Activated naive CD4-positive, alpha-beta T cell treated with anti-CD3 and anti-CD28 coated beads, Interleukin-2, amount 10 ng/mL, durations not matched to agents 7 days and 5 days (primary cell): ENCODE results near the gene TSPAN17.

Experiments
- CTCF ChIA-PET: fragments of 350-600 bp; sonication (Branson Sonifier 250); formaldehyde crosslinking; loops from one replicate; lab custom pipeline; 2021; ENCODE audit warnings: antibody characterized with exemption; lab: Charles Lee
- DNase-seq: peaks from one replicate; pipeline ENCODE4 v3.0.0-alpha.2; 2020
- H3K27ac Mint-ChIP-seq: one replicate; pipeline ENCODE4 v1.8.0; 2021; ENCODE audit warnings: mild to moderate bottlenecking, moderate library complexity, mixed read lengths
- H3K27me3 Mint-ChIP-seq: one replicate; pipeline ENCODE4 v1.8.0; 2021; ENCODE audit warnings: mild to moderate bottlenecking, mixed read lengths
- H3K36me3 Mint-ChIP-seq: one replicate; pipeline ENCODE4 v1.8.0; 2021; ENCODE audit warnings: mixed read lengths
- H3K4me1 Mint-ChIP-seq: one replicate; pipeline ENCODE4 v1.8.0; 2021; ENCODE audit warnings: mixed read lengths
- H3K4me3 Mint-ChIP-seq: one replicate; pipeline ENCODE4 v1.8.0; 2021; ENCODE audit warnings: mild to moderate bottlenecking, moderate library complexity, mixed read lengths
- H3K9me3 Mint-ChIP-seq: one replicate; pipeline ENCODE4 v1.8.0; 2021; ENCODE audit warnings: mixed read lengths

The TSPAN17 gene

GRCh38 chr5:176653401-176654385 is 6.4 kb downstream of the TSPAN17 start:
- H3K4me3 Mint-ChIP-seq: no peak overlapping the region
- peaks cover 49% of the 10 kb centered on the region for H3K4me1 Mint-ChIP-seq
- no peaks in the 10 kb centered on the region for H3K9me3 Mint-ChIP-seq
- H3K27me3 Mint-ChIP-seq: no peaks in the 10 kb centered on the region
- H3K36me3 Mint-ChIP-seq: peaks cover 28% of the 10 kb centered on the region
- CTCF ChIA-PET: no interaction called here
- H3K27ac Mint-ChIP-seq: no peak overlapping the region
- DNase-seq: peak; percentile 37

GRCh38 chr5:176654856-176655255 is 7.6 kb downstream of the TSPAN17 start:
- DNase-seq: no peak
- Mint-ChIP-seq H3K4me1 (peaks cover 50% of the 10 kb centered on the region), H3K36me3 (peaks cover 23% of the 10 kb centered on the region), H3K27ac (no peak overlapping the region), H3K4me3 (no peak overlapping the region), H3K9me3 (no peaks in the 10 kb centered on the region), H3K27me3 (no peaks in the 10 kb centered on the region)
- CTCF ChIA-PET: no interaction called here

- peaks cover 17% of the 10 kb centered on the region for H3K36me3 Mint-ChIP-seq
- CTCF ChIA-PET: interaction anchor here (1.0 to 6.7 kb wide), 7 partner anchors 9 to 456 kb away, joined by 3 to 79 read pairs (median 5); partner anchors contain the start of gene TSPAN17
- H3K27me3 Mint-ChIP-seq: peaks cover 2% of the 10 kb centered on the region
- no peaks in the 10 kb centered on the region for H3K9me3 Mint-ChIP-seq
- peaks cover 45% of the 10 kb centered on the region for H3K4me1 Mint-ChIP-seq
- H3K27ac Mint-ChIP-seq: no peak overlapping the region
- H3K4me3 Mint-ChIP-seq: no peak overlapping the region
- no peak for DNase-seq
These were observed 9.2 kb downstream of the TSPAN17 start for GRCh38 chr5:176656467-176656990.

- H3K9me3 Mint-ChIP-seq: no peaks in the 10 kb centered on the region
- peak overlapping the region; percentile 49 for H3K27ac Mint-ChIP-seq
- CTCF ChIA-PET: interaction anchor here (0.6 to 6.7 kb wide), 15 partner anchors 8 to 454 kb away, joined by 3 to 79 read pairs (median 4); partner anchors contain the start of genes CLTB, EIF4E1B, SNCB and TSPAN17
These were observed 10.8 kb downstream of the TSPAN17 start for GRCh38 chr5:176658007-176658599.

GRCh38 chr5:176658817-176659511 is 11.7 kb downstream of the TSPAN17 start:
- peak; percentile 72 for DNase-seq
- Mint-ChIP-seq H3K4me3 (peak overlapping the region; percentile 27), H3K4me1 (peaks cover 33% of the 10 kb centered on the region), H3K27me3 (peaks cover 15% of the 10 kb centered on the region), H3K36me3 (peaks cover 6% of the 10 kb centered on the region), H3K9me3 (no peaks in the 10 kb centered on the region), H3K27ac (peak overlapping the region; percentile 49)
- CTCF ChIA-PET: interaction anchor here (0.6 to 6.7 kb wide), 16 partner anchors 8 to 453 kb away, joined by 3 to 79 read pairs (median 4); partner anchors contain the start of genes CLTB, EIF4E1B, SNCB and TSPAN17

More at GRCh38 chr5:176658007-176658599, 10.8 kb downstream of the TSPAN17 start:
- H3K4me1 Mint-ChIP-seq: peaks cover 40% of the 10 kb centered on the region
- peaks cover 8% of the 10 kb centered on the region for H3K27me3 Mint-ChIP-seq
- DNase-seq: peak; percentile 77
- H3K36me3 Mint-ChIP-seq: peaks cover 13% of the 10 kb centered on the region
- peak overlapping the region; percentile 27 for H3K4me3 Mint-ChIP-seq

GRCh38 chr5:176659512-176659839 is 12.2 kb downstream of the TSPAN17 start:
- CTCF ChIA-PET: interaction anchor here (1.0 to 6.7 kb wide), 13 partner anchors 9 to 453 kb away, joined by 3 to 79 read pairs (median 8); partner anchors contain the start of genes CLTB and TSPAN17
- H3K27ac Mint-ChIP-seq: no peak overlapping the region
- peaks cover 33% of the 10 kb centered on the region for H3K4me1 Mint-ChIP-seq
- no peak for DNase-seq
- H3K4me3 Mint-ChIP-seq: no peak overlapping the region
- peaks cover 6% of the 10 kb centered on the region for H3K36me3 Mint-ChIP-seq
- H3K9me3 Mint-ChIP-seq: no peaks in the 10 kb centered on the region
- peaks cover 20% of the 10 kb centered on the region for H3K27me3 Mint-ChIP-seq

- Mint-ChIP-seq H3K9me3 (no peaks in the 10 kb centered on the region), H3K27me3 (peaks cover 25% of the 10 kb centered on the region), H3K27ac (peak overlapping the region; percentile 59), H3K4me3 (no peak overlapping the region), H3K4me1 (peaks cover 33% of the 10 kb centered on the region), H3K36me3 (peaks cover 6% of the 10 kb centered on the region)
- no peak for DNase-seq
- CTCF ChIA-PET: interaction anchor here (0.5 to 6.7 kb wide), 61 partner anchors 8 to 1308 kb away, joined by 3 to 79 read pairs (median 5); partner anchors contain the start of genes CLTB, EIF4E1B, HK3 and SNCB
These were observed 12.7 kb downstream of the TSPAN17 start for GRCh38 chr5:176659860-176660461.

GRCh38 chr5:176660530-176660859 is 13.2 kb downstream of the TSPAN17 start:
- no peak overlapping the region for H3K4me3 Mint-ChIP-seq
- no peak for DNase-seq
- CTCF ChIA-PET: interaction anchor here (0.5 to 6.7 kb wide), 62 partner anchors 9 to 1308 kb away, joined by 3 to 79 read pairs (median 5); partner anchors contain the start of genes CLTB, EIF4E1B, HK3 and SNCB
- H3K36me3 Mint-ChIP-seq: peaks cover 2% of the 10 kb centered on the region
- peaks cover 31% of the 10 kb centered on the region for H3K27me3 Mint-ChIP-seq
- H3K9me3 Mint-ChIP-seq: no peaks in the 10 kb centered on the region
- peaks cover 33% of the 10 kb centered on the region for H3K4me1 Mint-ChIP-seq
- peak overlapping the region; percentile 59 for H3K27ac Mint-ChIP-seq

- Mint-ChIP-seq H3K27me3 (peaks cover 36% of the 10 kb centered on the region), H3K9me3 (no peaks in the 10 kb centered on the region), H3K4me3 (no peak overlapping the region), H3K36me3 (peaks cover 2% of the 10 kb centered on the region), H3K27ac (no peak overlapping the region), H3K4me1 (peaks cover 33% of the 10 kb centered on the region)
- peak; percentile 83 for DNase-seq
- CTCF ChIA-PET: interaction anchor here (0.5 to 6.7 kb wide), 61 partner anchors 9 to 1307 kb away, joined by 3 to 79 read pairs (median 5); partner anchors contain the start of genes CLTB, EIF4E1B, HK3 and SNCB
These were observed 13.8 kb downstream of the TSPAN17 start for GRCh38 chr5:176660860-176661641.

- Mint-ChIP-seq H3K27me3 (peaks cover 40% of the 10 kb centered on the region), H3K36me3 (peaks cover 2% of the 10 kb centered on the region), H3K27ac (no peak overlapping the region), H3K4me3 (no peak overlapping the region), H3K9me3 (no peaks in the 10 kb centered on the region), H3K4me1 (peaks cover 33% of the 10 kb centered on the region)
- CTCF ChIA-PET: interaction anchor here (1.3 to 6.7 kb wide), 17 partner anchors 8 to 450 kb away, joined by 4 to 79 read pairs (median 8); no protein-coding TSS in a partner anchor
- DNase-seq: no peak
These were observed 14.4 kb downstream of the TSPAN17 start for GRCh38 chr5:176661676-176662075.

GRCh38 chr5:176662371-176663333 is 15.4 kb downstream of the TSPAN17 start:
- Mint-ChIP-seq H3K4me3 (no peak overlapping the region), H3K27me3 (peaks cover 43% of the 10 kb centered on the region), H3K36me3 (peaks cover 2% of the 10 kb centered on the region), H3K9me3 (no peaks in the 10 kb centered on the region), H3K4me1 (peaks cover 32% of the 10 kb centered on the region), H3K27ac (no peak overlapping the region)
- CTCF ChIA-PET: no interaction called here
- DNase-seq: no peak

- Mint-ChIP-seq H3K36me3 (no peaks in the 10 kb centered on the region), H3K9me3 (no peaks in the 10 kb centered on the region), H3K4me3 (no peak overlapping the region), H3K27me3 (peaks cover 52% of the 10 kb centered on the region), H3K4me1 (peaks cover 23% of the 10 kb centered on the region), H3K27ac (no peak overlapping the region)
- no peak for DNase-seq
- CTCF ChIA-PET: no interaction called here
These were observed 16.3 kb downstream of the TSPAN17 start for GRCh38 chr5:176663566-176663965.
